Brain microvascular endothelial cell (primary cell): ENCODE measurements around the gene SMG6.

Source experiments
- DNase-seq: peaks from one replicate; pipeline ENCODE4 v3.0.0-alpha.2; 2020
- H3K27ac ChIP-seq: fragments of 250-450 bp; sonication (Bioruptor Pico); 2 replicates; pipeline ENCODE4 v1.5.1; 2020; ENCODE audit warnings: mild to moderate bottlenecking, moderate library complexity
- H3K27me3 ChIP-seq: fragments of 250-450 bp; sonication (Bioruptor Pico); replicated peaks from 2 replicates; pipeline ENCODE4 v1.5.1; 2020; ENCODE audit warnings: mild to moderate bottlenecking
- H3K36me3 ChIP-seq: fragments of 250-450 bp; sonication (Bioruptor Pico); replicated peaks from 2 replicates; pipeline ENCODE4 v1.5.1; 2020; ENCODE audit warnings: mild to moderate bottlenecking
- H3K4me3 ChIP-seq: 2 replicates; pipeline ENCODE4 v1.5.1; 2011; ENCODE audit warnings: low read depth, mild to moderate bottlenecking, control low read depth, low read length, moderate library complexity
- in situ Hi-C: cut with HindIII; loops from 2 replicates; pipeline ENCODE4 v1.10.0; 2017; ENCODE audit warnings: low sequenced_read_pairs, low pct_ligation_motif_present
- TF ChIP-seq, protein P1 (sequence below): IDR thresholded peaks from 2 replicates; pipeline ENCODE4 v1.5.1; 2011; ENCODE audit warnings: low read depth, mild to moderate bottlenecking, moderate library complexity, low read length, control low read depth, inconsistent platforms; ENCODE audit errors: missing control alignments

SMG6 gene

GRCh38 chr17:2058586-2059546, 244.7 kb downstream of the SMG6 start:
- peak overlapping the region; percentile 70 for H3K4me3 ChIP-seq
- in situ Hi-C loops = no loop called here
- H3K27ac ChIP-seq = peak overlapping the region; percentile 89
- DNase-seq = peak; percentile 37
- TF ChIP-seq, protein P1, sequence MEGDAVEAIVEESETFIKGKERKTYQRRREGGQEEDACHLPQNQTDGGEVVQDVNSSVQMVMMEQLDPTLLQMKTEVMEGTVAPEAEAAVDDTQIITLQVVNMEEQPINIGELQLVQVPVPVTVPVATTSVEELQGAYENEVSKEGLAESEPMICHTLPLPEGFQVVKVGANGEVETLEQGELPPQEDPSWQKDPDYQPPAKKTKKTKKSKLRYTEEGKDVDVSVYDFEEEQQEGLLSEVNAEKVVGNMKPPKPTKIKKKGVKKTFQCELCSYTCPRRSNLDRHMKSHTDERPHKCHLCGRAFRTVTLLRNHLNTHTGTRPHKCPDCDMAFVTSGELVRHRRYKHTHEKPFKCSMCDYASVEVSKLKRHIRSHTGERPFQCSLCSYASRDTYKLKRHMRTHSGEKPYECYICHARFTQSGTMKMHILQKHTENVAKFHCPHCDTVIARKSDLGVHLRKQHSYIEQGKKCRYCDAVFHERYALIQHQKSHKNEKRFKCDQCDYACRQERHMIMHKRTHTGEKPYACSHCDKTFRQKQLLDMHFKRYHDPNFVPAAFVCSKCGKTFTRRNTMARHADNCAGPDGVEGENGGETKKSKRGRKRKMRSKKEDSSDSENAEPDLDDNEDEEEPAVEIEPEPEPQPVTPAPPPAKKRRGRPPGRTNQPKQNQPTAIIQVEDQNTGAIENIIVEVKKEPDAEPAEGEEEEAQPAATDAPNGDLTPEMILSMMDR = peak; percentile 73
- H3K36me3 ChIP-seq = peaks cover 64% of the 10 kb centered on the region
- no peaks in the 10 kb centered on the region for H3K27me3 ChIP-seq

DNA sequence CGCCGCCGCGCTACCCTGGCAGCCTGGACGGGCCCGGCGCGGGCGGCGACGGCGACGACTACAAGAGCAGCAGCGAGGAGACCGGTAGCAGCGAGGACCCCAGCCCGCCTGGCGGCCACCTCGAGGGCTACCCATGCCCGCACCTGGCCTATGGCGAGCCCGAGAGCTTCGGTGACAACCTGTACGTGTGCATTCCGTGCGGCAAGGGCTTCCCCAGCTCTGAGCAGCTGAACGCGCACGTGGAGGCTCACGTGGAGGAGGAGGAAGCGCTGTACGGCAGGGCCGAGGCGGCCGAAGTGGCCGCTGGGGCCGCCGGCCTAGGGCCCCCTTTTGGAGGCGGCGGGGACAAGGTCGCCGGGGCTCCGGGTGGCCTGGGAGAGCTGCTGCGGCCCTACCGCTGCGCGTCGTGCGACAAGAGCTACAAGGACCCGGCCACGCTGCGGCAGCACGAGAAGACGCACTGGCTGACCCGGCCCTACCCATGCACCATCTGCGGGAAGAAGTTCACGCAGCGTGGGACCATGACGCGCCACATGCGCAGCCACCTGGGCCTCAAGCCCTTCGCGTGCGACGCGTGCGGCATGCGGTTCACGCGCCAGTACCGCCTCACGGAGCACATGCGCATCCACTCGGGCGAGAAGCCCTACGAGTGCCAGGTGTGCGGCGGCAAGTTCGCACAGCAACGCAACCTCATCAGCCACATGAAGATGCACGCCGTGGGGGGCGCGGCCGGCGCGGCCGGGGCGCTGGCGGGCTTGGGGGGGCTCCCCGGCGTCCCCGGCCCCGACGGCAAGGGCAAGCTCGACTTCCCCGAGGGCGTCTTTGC, 245.6 kb downstream of the SMG6 start:
- H3K4me3 ChIP-seq = peak overlapping the region; percentile 70
- TF ChIP-seq, protein P1 = no peak
- in situ Hi-C loops = no loop called here
- H3K27ac ChIP-seq = peak overlapping the region; percentile 72
- H3K27me3 ChIP-seq = no peaks in the 10 kb centered on the region
- H3K36me3 ChIP-seq = peaks cover 57% of the 10 kb centered on the region
- DNase-seq = no peak

DNA sequence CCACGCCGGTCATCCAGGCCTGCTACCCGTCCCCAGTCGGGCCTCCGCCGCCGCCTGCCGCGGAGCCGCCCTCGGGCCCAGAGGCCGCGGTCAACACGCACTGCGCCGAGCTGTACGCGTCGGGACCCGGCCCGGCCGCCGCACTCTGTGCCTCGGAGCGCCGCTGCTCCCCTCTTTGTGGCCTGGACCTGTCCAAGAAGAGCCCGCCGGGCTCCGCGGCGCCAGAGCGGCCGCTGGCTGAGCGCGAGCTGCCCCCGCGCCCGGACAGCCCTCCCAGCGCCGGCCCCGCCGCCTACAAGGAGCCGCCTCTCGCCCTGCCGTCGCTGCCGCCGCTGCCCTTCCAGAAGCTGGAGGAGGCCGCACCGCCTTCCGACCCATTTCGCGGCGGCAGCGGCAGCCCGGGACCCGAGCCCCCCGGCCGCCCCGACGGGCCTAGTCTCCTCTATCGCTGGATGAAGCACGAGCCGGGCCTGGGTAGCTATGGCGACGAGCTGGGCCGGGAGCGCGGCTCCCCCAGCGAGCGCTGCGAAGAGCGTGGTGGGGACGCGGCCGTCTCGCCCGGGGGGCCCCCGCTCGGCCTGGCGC, 246.3 kb downstream of the SMG6 start:
- H3K36me3 ChIP-seq = peaks cover 55% of the 10 kb centered on the region
- DNase-seq = no peak

GRCh38 chr17:2056206-2057174, 247.1 kb downstream of the SMG6 start:
- Histone ChIP-seq H3K4me3 (peak overlapping the region; percentile 70), H3K27ac (peak overlapping the region; percentile 72), H3K27me3 (no peaks in the 10 kb centered on the region), H3K36me3 (peaks cover 54% of the 10 kb centered on the region)
- peak; percentile 27 for DNase-seq
- in situ Hi-C loops = no loop called here
- TF ChIP-seq, protein P1 = no peak

More for the DNA sequence above, 246.3 kb downstream of the SMG6 start:
- H3K27me3 ChIP-seq = no peaks in the 10 kb centered on the region
- in situ Hi-C loops = no loop called here
- TF ChIP-seq, protein P1 = no peak
- peak overlapping the region; percentile 70 for H3K4me3 ChIP-seq
- H3K27ac ChIP-seq = peak overlapping the region; percentile 72
